Uterus (tissue), 2 donors: ENCODE results near the gene AKAP17A.

ENCODE experiments used
- POLR2A ChIP-seq, 2 donors: fragments of 450-650 bp; IDR thresholded peaks; one replicate each; pipeline ENCODE4 v1.6.1; 2016; ENCODE audit warnings: antibody characterized with exemption in 2 of 2, mild to moderate bottlenecking in 1 of 2, moderate library complexity in 1 of 2
- TF ChIP-seq, protein P1 (sequence below), 4 experiments: fragments of 200-600 bp in 2 of 4; fragments of 450-650 bp in 2 of 4; sonication (generic) in 2 of 4; IDR thresholded peaks; one replicate each; pipeline ENCODE4 v1.5.1; 2016 to 2019; ENCODE audit warnings: antibody characterized with exemption in 4 of 4, mild to moderate bottlenecking in 2 of 4, moderate library complexity in 1 of 4

DNA sequence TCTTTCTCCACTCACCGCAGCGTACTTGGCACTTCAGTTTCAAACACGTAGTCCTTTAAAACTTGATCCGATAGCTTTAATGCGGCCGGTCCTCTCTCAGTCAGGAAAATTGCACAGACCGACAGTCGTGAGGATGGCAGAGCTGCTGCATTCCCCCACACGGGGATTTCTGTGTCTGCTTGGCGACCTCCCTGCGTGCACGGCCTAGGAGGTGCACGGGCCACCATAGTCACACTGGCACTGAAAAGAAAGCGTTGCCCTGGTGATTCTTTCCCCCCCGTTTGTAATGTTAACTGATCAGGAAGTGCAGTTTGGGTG, 10.3 kb downstream of the AKAP17A start:
- TF ChIP-seq, protein P1, sequence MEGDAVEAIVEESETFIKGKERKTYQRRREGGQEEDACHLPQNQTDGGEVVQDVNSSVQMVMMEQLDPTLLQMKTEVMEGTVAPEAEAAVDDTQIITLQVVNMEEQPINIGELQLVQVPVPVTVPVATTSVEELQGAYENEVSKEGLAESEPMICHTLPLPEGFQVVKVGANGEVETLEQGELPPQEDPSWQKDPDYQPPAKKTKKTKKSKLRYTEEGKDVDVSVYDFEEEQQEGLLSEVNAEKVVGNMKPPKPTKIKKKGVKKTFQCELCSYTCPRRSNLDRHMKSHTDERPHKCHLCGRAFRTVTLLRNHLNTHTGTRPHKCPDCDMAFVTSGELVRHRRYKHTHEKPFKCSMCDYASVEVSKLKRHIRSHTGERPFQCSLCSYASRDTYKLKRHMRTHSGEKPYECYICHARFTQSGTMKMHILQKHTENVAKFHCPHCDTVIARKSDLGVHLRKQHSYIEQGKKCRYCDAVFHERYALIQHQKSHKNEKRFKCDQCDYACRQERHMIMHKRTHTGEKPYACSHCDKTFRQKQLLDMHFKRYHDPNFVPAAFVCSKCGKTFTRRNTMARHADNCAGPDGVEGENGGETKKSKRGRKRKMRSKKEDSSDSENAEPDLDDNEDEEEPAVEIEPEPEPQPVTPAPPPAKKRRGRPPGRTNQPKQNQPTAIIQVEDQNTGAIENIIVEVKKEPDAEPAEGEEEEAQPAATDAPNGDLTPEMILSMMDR (IDR thresholded peaks at IDR 0.05), result no peak
- TF ChIP-seq POLR2A (IDR thresholded peaks at IDR 0.05), result no peak
